IMR-90 (cell line): ENCODE measurements around the gene SLC25A30. TPM values are rescaled to one million over a fixed set of nuclear protein-coding genes. Genes with fewer than 3 reads are reported as not detected.
"Not testable (repeated sequence)": the region's sequence is repeated elsewhere in the genome, so short reads cannot be mapped to it uniquely, and the experiment has no call there.

Experiments
- ATAC-seq: fragments of 200-7000 bp; cut with Tn5 transposase; 2 replicates; pipeline ENCODE4 v1.9.1; 2020; ENCODE audit warnings: low read depth, mild to moderate bottlenecking, moderate library complexity
- BruUV-seq: library from RNA; stranded (reverse); fragments of 400-500 nt; replicated peaks from 2 replicates; lab custom pipeline; 2021; lab: Mats Ljungman, UMichigan
- CTCF ChIA-PET: fragments of 300-600 bp; formaldehyde crosslinking; extraction: SDS; loops from one replicate; lab custom pipeline; 2021; ENCODE audit warnings: antibody characterized with exemption; lab: Yijun Ruan, JAX
- POLR2A ChIA-PET: fragments of 300-600 bp; sonication (Branson Sonifier 250); formaldehyde crosslinking; loops from one replicate; lab custom pipeline; 2022; ENCODE audit warnings: antibody characterized with exemption; ENCODE audit not compliant: unreplicated experiment; lab: Charles Lee
- DNase-seq: peaks from one replicate; pipeline ENCODE4 v3.0.0; 2013
- H2AFZ ChIP-seq: replicated peaks from 2 replicates; pipeline ENCODE3; 2013; ENCODE audit warnings: low read length, mild to moderate bottlenecking; ENCODE audit not compliant: poor library complexity
- H2AK5ac ChIP-seq: 2 replicates; pipeline ENCODE4 v1.6.1; 2013; ENCODE audit warnings: low read depth, low read length, inconsistent platforms
- H2AK9ac ChIP-seq: replicated peaks from 2 replicates; pipeline ENCODE3; 2013; ENCODE audit warnings: mild to moderate bottlenecking, low read depth, low read length, moderate library complexity; ENCODE audit not compliant: poor library complexity
- H2BK120ac ChIP-seq: 2 replicates; pipeline ENCODE4 v1.6.1; 2013; ENCODE audit warnings: low read depth, low read length, inconsistent platforms
- H2BK15ac ChIP-seq: 3 replicates; pipeline ENCODE4 v1.6.1; 2013; ENCODE audit warnings: low read depth, low read length, inconsistent platforms
- H2BK20ac ChIP-seq: 2 replicates; pipeline ENCODE4 v1.6.1; 2013; ENCODE audit warnings: low read depth, mild to moderate bottlenecking, inconsistent platforms, low read length, moderate library complexity
- H2BK5ac ChIP-seq: 2 replicates; pipeline ENCODE4 v1.6.1; 2013; ENCODE audit warnings: mild to moderate bottlenecking, low read depth, low read length, inconsistent platforms; ENCODE audit not compliant: poor library complexity, severe bottlenecking
- H3K14ac ChIP-seq: replicated peaks from 2 replicates; pipeline ENCODE4 v1.6.1; 2013; ENCODE audit warnings: low read depth, low read length, inconsistent platforms
- H3K18ac ChIP-seq: 2 replicates; pipeline ENCODE4 v1.6.1; 2013; ENCODE audit warnings: low read depth, low read length, control low read depth
- H3K23ac ChIP-seq: 2 replicates; pipeline ENCODE4 v1.6.1; 2013; ENCODE audit warnings: low read depth, low read length, inconsistent platforms
- H3K27ac ChIP-seq: 2 replicates; pipeline ENCODE4 v1.5.1; 2013; ENCODE audit warnings: mild to moderate bottlenecking, control low read depth, low read length; ENCODE audit not compliant: insufficient read depth
- H3K27me3 ChIP-seq: 2 replicates; pipeline ENCODE4 v1.6.1; 2013; ENCODE audit warnings: low read length; ENCODE audit not compliant: control insufficient read depth, insufficient read depth
- H3K36me3 ChIP-seq: 2 replicates; pipeline ENCODE4 v1.6.1; 2013; ENCODE audit warnings: low read length, mixed read lengths; ENCODE audit not compliant: control insufficient read depth, insufficient read depth
- H3K4ac ChIP-seq: 2 replicates; pipeline ENCODE4 v1.6.1; 2013; ENCODE audit warnings: low read depth, low read length, inconsistent platforms
- H3K4me1 ChIP-seq: 2 replicates; pipeline ENCODE4 v1.6.1; 2013; ENCODE audit warnings: low read length, mixed read lengths; ENCODE audit not compliant: control insufficient read depth, insufficient read depth
- H3K4me2 ChIP-seq: 2 replicates; pipeline ENCODE4 v1.6.1; 2013; ENCODE audit warnings: low read depth, mild to moderate bottlenecking, control low read depth, low read length, moderate library complexity
- H3K4me3 ChIP-seq: 2 replicates; pipeline ENCODE4 v1.5.1; 2013; ENCODE audit warnings: low read depth, mild to moderate bottlenecking, control low read depth, low read length, moderate library complexity; ENCODE audit not compliant: insufficient read depth
- H3K56ac ChIP-seq: 2 replicates; pipeline ENCODE4 v1.6.1; 2013; ENCODE audit warnings: low read length, inconsistent platforms; ENCODE audit not compliant: insufficient read depth; ENCODE audit errors: extremely low read depth
- H3K79me1 ChIP-seq, 2 experiments: 2 replicates each; pipeline ENCODE4 v1.6.1; 2013; ENCODE audit warnings: low read length in 2 of 2, inconsistent platforms in 1 of 2, low read depth in 1 of 2
- H3K9ac ChIP-seq: 2 replicates; pipeline ENCODE4 v1.6.1; 2013; ENCODE audit warnings: low read depth, low read length, control low read depth
- H3K9me1 ChIP-seq: 2 replicates; pipeline ENCODE4 v1.6.1; 2013; ENCODE audit warnings: low read length, inconsistent platforms; ENCODE audit not compliant: insufficient read depth
- H3K9me3 ChIP-seq: 2 replicates; pipeline ENCODE4 v1.6.1; 2013; ENCODE audit warnings: low read length; ENCODE audit not compliant: control insufficient read depth, insufficient read depth
- H4K20me1 ChIP-seq: 2 replicates; pipeline ENCODE4 v1.6.1; 2013; ENCODE audit warnings: low read length, inconsistent platforms; ENCODE audit not compliant: insufficient read depth
- H4K5ac ChIP-seq: 2 replicates; pipeline ENCODE4 v1.6.1; 2013; ENCODE audit warnings: mild to moderate bottlenecking, low read depth, low read length, control low read depth
- H4K8ac ChIP-seq, 2 experiments: 2 replicates each; pipeline ENCODE4 v1.6.1; 2013; ENCODE audit warnings: low read depth in 2 of 2, low read length in 2 of 2, control low read depth in 1 of 2, inconsistent platforms in 1 of 2
- H4K91ac ChIP-seq: 2 replicates; pipeline ENCODE4 v1.6.1; 2013; ENCODE audit warnings: low read depth, low read length, inconsistent platforms; ENCODE audit not compliant: insufficient read depth
- WGBS, 2 experiments: methylation state at CpG; one replicate each; pipeline versions ENCODE4 v1.1.5 to v1.1.7; 2013; ENCODE audit warnings: missing lambda C conversion rate in 2 of 2; ENCODE audit not compliant: insufficient read length in 1 of 2; ENCODE audit errors: extremely low coverage in 2 of 2; 5-methylcytosine and 5-hydroxymethylcytosine counted together
- dilution Hi-C: fragments of 300-500 bp; cut with HindIII; formaldehyde crosslinking; loops from one replicate; pipeline ENCODE4 v1.14.3; 2018; ENCODE audit warnings: low sequenced_read_pairs; ENCODE audit not compliant: unreplicated experiment
- in situ Hi-C: fragments of 300-500 bp; cut with MboI; formaldehyde crosslinking; loops from 3 replicates; pipeline ENCODE4 v1.14.3; 2019; ENCODE audit warnings: low sequenced_read_pairs, inconsistent platforms, mixed read lengths
- intact Hi-C: fragments of 100-400 bp; cut with micrococcal nuclease; formaldehyde crosslinking; loops from 2 replicates; pipeline ENCODE4 v1.10.0; 2022
- polyA plus RNA-seq, 3 experiments: library from polyadenylated mRNA; depleted of rRNA; stranded (reverse); fragments of >200 nt; gene quantifications; 2 replicates each; pipeline ENCODE4 v1.2.3, GENCODE V29; 2012; ENCODE audit warnings: low replicate concordance in 1 of 3
- total RNA-seq: library from RNA; depleted of rRNA; stranded (reverse); fragments of >200 nt; gene quantifications from 2 replicates; pipeline ENCODE4 v1.2.3, GENCODE V29; 2012

The SLC25A30 gene
- total and polyA plus RNA-seq, 2 of the 4 experiments (the other 2 are of a cell fraction), result 9.9 to 19.4 TPM

- H3K79me1 ChIP-seq, H3K56ac ChIP-seq, POLR2A ChIA-PET, H3K9me3 ChIP-seq, H3K14ac ChIP-seq, intact Hi-C loops, H3K4ac ChIP-seq, H4K91ac ChIP-seq, H3K27me3 ChIP-seq, H3K4me2 ChIP-seq, H2BK120ac ChIP-seq, in situ Hi-C loops, H2BK5ac ChIP-seq, H2BK20ac ChIP-seq, DNase-seq, H2AK9ac ChIP-seq, H4K5ac ChIP-seq, H2AFZ ChIP-seq, BruUV-seq, H3K27ac ChIP-seq, H3K18ac ChIP-seq, dilution Hi-C loops, H4K8ac ChIP-seq, CTCF ChIA-PET, H4K20me1 ChIP-seq, H2AK5ac ChIP-seq, H3K9ac ChIP-seq, H3K4me3 ChIP-seq, H2BK15ac ChIP-seq, H3K36me3 ChIP-seq, H3K23ac ChIP-seq, ATAC-seq, H3K4me1 ChIP-seq: not testable (repeated sequence)
- WGBS, 2 experiments, result 71% methylated on average over 9 of the region's 37 CpGs; no CpG with 5 or more reads in 1 of the 2 experiments
- H3K9me1 ChIP-seq, result peaks cover 11% of the 10 kb centered on the region; the same call in 1 of the 2 replicates
Measured at GRCh38 chr13:45391128-45391527, 27.0 kb downstream of the SLC25A30 start.

DNA sequence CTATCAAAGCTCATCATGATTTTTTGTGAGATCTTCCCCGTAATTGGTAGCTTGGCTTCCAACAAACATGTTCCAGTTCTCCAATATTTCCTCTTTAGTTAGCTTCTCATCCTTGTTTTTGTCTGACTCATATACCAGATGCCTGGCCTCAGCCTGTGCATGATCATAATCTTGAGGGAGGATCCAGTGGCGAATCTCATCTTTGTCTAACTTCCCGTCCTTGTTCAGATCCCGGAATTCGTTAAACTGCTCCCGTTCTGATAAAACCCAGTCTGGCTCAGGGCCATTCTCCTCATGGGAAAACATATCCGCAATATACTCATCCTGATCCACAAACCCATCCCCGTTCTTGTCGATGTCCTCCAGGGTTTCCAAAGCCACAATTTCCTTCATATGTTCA is 27.8 kb downstream of the SLC25A30 start:
- H4K91ac ChIP-seq, in situ Hi-C loops, H3K18ac ChIP-seq, H3K79me1 ChIP-seq, intact Hi-C loops, H3K4me3 ChIP-seq, H2AFZ ChIP-seq, BruUV-seq, H3K4me2 ChIP-seq, H4K20me1 ChIP-seq, H3K9ac ChIP-seq, H3K9me3 ChIP-seq, ATAC-seq, H4K5ac ChIP-seq, dilution Hi-C loops, CTCF ChIA-PET, H3K9me1 ChIP-seq, H3K14ac ChIP-seq, H2AK5ac ChIP-seq, POLR2A ChIA-PET, H3K36me3 ChIP-seq, H2BK20ac ChIP-seq, H2AK9ac ChIP-seq, H3K23ac ChIP-seq, H3K4me1 ChIP-seq, H4K8ac ChIP-seq, H3K56ac ChIP-seq, H2BK120ac ChIP-seq, H3K27ac ChIP-seq, DNase-seq, H2BK15ac ChIP-seq, H3K4ac ChIP-seq, H2BK5ac ChIP-seq, H3K27me3 ChIP-seq: not testable (repeated sequence)
- WGBS, 2 experiments, result 100% methylated on average over 1 of the region's 9 CpGs; no CpG with 5 or more reads in 1 of the 2 experiments
